GM23338 (cell line): Measurements from ENCODE around the gene GRM5. TPM values are rescaled to one million over a fixed set of nuclear protein-coding genes. Genes with fewer than 3 reads are reported as not detected.

Experiments used
- ATAC-seq: fragments of 200-7000 bp; cut with Tn5 transposase; 3 replicates; pipeline ENCODE4 v1.9.1; 2020
- DNase-seq: peaks from one replicate; pipeline ENCODE4 v3.0.0-alpha.2; 2015; ENCODE audit warnings: low spot score
- H2AFZ ChIP-seq: fragments of 200-600 bp; sonication (generic); 2 replicates; pipeline ENCODE4 v1.8.0; 2016; ENCODE audit warnings: antibody characterized with exemption, mild to moderate bottlenecking, moderate library complexity
- H3F3A ChIP-seq: fragments of 200-600 bp; sonication (generic); replicated peaks from 2 replicates; pipeline ENCODE4 v1.8.0; 2017; ENCODE audit warnings: antibody characterized with exemption, mixed run types, low read depth
- H3K27ac ChIP-seq: fragments of 200-600 bp; sonication (generic); 2 replicates; pipeline ENCODE4 v1.6.1; 2016; ENCODE audit warnings: low read depth
- H3K27me3 ChIP-seq: fragments of 200-600 bp; sonication (generic); 2 replicates; pipeline ENCODE4 v1.8.0; 2016; ENCODE audit warnings: mild to moderate bottlenecking, mixed run types, moderate library complexity; ENCODE audit not compliant: insufficient read depth
- H3K36me3 ChIP-seq: fragments of 200-600 bp; sonication (generic); 2 replicates; pipeline ENCODE4 v1.8.0; 2016; ENCODE audit warnings: mild to moderate bottlenecking; ENCODE audit not compliant: insufficient read depth
- H3K4me1 ChIP-seq: fragments of 200-600 bp; sonication (generic); 2 replicates; pipeline ENCODE4 v1.8.0; 2016; ENCODE audit warnings: mild to moderate bottlenecking, moderate library complexity; ENCODE audit not compliant: insufficient read depth
- H3K4me2 ChIP-seq: fragments of 200-600 bp; sonication (generic); 2 replicates; pipeline ENCODE4 v1.7.1; 2017; ENCODE audit warnings: mixed run types
- H3K4me3 ChIP-seq: fragments of 200-600 bp; sonication (generic); 2 replicates; pipeline ENCODE4 v1.6.1; 2016; ENCODE audit warnings: mixed run types
- H3K79me2 ChIP-seq: fragments of 200-600 bp; sonication (generic); replicated peaks from 2 replicates; pipeline ENCODE4 v1.8.0; 2017; ENCODE audit warnings: mild to moderate bottlenecking; ENCODE audit not compliant: insufficient read depth
- H3K9me2 ChIP-seq: fragments of 200-600 bp; sonication (generic); 2 replicates; pipeline ENCODE4 v1.8.0; 2017; ENCODE audit not compliant: insufficient read depth
- H4K20me1 ChIP-seq: fragments of 200-600 bp; sonication (generic); replicated peaks from 2 replicates; pipeline ENCODE4 v1.8.0; 2017; ENCODE audit warnings: mild to moderate bottlenecking; ENCODE audit not compliant: insufficient read depth
- H3K27ac Mint-ChIP-seq: 2 replicates; pipeline ENCODE4 v1.8.0; 2020; ENCODE audit warnings: inconsistent platforms, mild to moderate bottlenecking, moderate library complexity, mixed read lengths
- H3K27me3 Mint-ChIP-seq: 3 replicates; pipeline ENCODE4 v1.8.0; 2022; ENCODE audit warnings: low read depth, mild to moderate bottlenecking, moderate library complexity, mixed read lengths, inconsistent platforms; ENCODE audit not compliant: insufficient read depth, poor library complexity
- H3K36me3 Mint-ChIP-seq: 3 replicates; pipeline ENCODE4 v1.8.0; 2021; ENCODE audit warnings: low read depth, mild to moderate bottlenecking, inconsistent platforms, moderate library complexity, mixed read lengths
- H3K4me1 Mint-ChIP-seq: 3 replicates; pipeline ENCODE4 v1.8.0; 2020; ENCODE audit warnings: mild to moderate bottlenecking, inconsistent platforms, mixed read lengths
- H3K4me3 Mint-ChIP-seq: 3 replicates; pipeline ENCODE4 v1.8.0; 2021; ENCODE audit warnings: moderate library complexity, mild to moderate bottlenecking, inconsistent platforms, mixed read lengths
- H3K9me3 Mint-ChIP-seq: 3 replicates; pipeline ENCODE4 v1.8.0; 2020; ENCODE audit warnings: moderate library complexity, mild to moderate bottlenecking, inconsistent platforms, mixed read lengths
- CREB1 ChIP-seq: fragments of 250-450 bp; sonication (Bioruptor Pico); IDR thresholded peaks from 2 replicates; pipeline ENCODE4 v1.5.0; 2020; ENCODE audit warnings: low read depth, mild to moderate bottlenecking, moderate library complexity
- EZH2 ChIP-seq: fragments of 200-600 bp; sonication (generic); IDR thresholded peaks from one replicate; pipeline ENCODE4 v1.8.0; 2017; ENCODE audit warnings: antibody characterized with exemption, mild to moderate bottlenecking, low read depth; ENCODE audit not compliant: unreplicated experiment
- EZH2phosphoT487 ChIP-seq: fragments of 200-600 bp; sonication (generic); IDR thresholded peaks from one replicate; pipeline ENCODE4 v1.8.1; 2018; ENCODE audit warnings: antibody characterized with exemption; ENCODE audit not compliant: unreplicated experiment
- JUNB ChIP-seq: IDR thresholded peaks from one replicate; pipeline ENCODE4 v1.6.1; 2016; ENCODE audit warnings: antibody characterized with exemption; ENCODE audit not compliant: unreplicated experiment
- NANOG ChIP-seq: IDR thresholded peaks from 2 replicates; pipeline ENCODE4 v1.6.1; 2016; ENCODE audit warnings: antibody characterized with exemption, borderline replicate concordance
- POLR2AphosphoS5 ChIP-seq: IDR thresholded peaks from 2 replicates; pipeline ENCODE4 v1.6.1; 2016; ENCODE audit warnings: antibody characterized with exemption, low read depth
- STAT1 ChIP-seq: IDR thresholded peaks from one replicate; pipeline ENCODE4 v1.6.1; 2016; ENCODE audit warnings: antibody characterized with exemption; ENCODE audit not compliant: unreplicated experiment
- ZNF114 ChIP-seq: fragments of 250-450 bp; sonication (Bioruptor Pico); IDR thresholded peaks from 2 replicates; pipeline ENCODE4 v1.5.0; 2020; ENCODE audit warnings: mild to moderate bottlenecking, moderate library complexity
- ZNF331 ChIP-seq: fragments of 250-450 bp; sonication (Bioruptor Pico); IDR thresholded peaks from 2 replicates; pipeline ENCODE4 v1.5.0; 2020; ENCODE audit warnings: low read depth, mild to moderate bottlenecking, moderate library complexity
- polyA plus RNA-seq: library from polyadenylated mRNA; unstranded; fragments of >200 nt; fragmentation: Nextera tagmentation; extraction: Ambion mirVana; gene quantifications from 2 replicates; pipeline ENCODE4 v1.2.1, GENCODE V29; 2016
- total RNA-seq: library from RNA; depleted of rRNA; stranded (reverse); fragments of >200 nt; shearing (Covaris generic); gene quantifications from 2 replicates; pipeline ENCODE4 v1.2.3, GENCODE V29; 2014
- TF ChIP-seq, protein P1 (sequence below): IDR thresholded peaks from one replicate; pipeline ENCODE4 v1.6.1; 2018; ENCODE audit warnings: antibody characterized with exemption; ENCODE audit not compliant: unreplicated experiment
- TF ChIP-seq, protein P2 (sequence below), 2 experiments: fragments of 200-600 bp in 1 of 2; sonication (generic) in 1 of 2; conservative IDR thresholded peaks; 2 replicates each; pipeline versions ENCODE4 v1.5.1 to v1.6.1; 2016 to 2017; ENCODE audit warnings: antibody characterized with exemption in 2 of 2, low read depth in 2 of 2, mild to moderate bottlenecking in 2 of 2, moderate library complexity in 1 of 2
- TF ChIP-seq, protein P3 (sequence below): IDR thresholded peaks from 2 replicates; pipeline ENCODE4 v1.6.1; 2016; ENCODE audit warnings: antibody characterized with exemption

The GRM5 gene
- total and polyA plus RNA-seq, 2 experiments from 2014 or later = 0.23 to 0.45 TPM

DNA sequence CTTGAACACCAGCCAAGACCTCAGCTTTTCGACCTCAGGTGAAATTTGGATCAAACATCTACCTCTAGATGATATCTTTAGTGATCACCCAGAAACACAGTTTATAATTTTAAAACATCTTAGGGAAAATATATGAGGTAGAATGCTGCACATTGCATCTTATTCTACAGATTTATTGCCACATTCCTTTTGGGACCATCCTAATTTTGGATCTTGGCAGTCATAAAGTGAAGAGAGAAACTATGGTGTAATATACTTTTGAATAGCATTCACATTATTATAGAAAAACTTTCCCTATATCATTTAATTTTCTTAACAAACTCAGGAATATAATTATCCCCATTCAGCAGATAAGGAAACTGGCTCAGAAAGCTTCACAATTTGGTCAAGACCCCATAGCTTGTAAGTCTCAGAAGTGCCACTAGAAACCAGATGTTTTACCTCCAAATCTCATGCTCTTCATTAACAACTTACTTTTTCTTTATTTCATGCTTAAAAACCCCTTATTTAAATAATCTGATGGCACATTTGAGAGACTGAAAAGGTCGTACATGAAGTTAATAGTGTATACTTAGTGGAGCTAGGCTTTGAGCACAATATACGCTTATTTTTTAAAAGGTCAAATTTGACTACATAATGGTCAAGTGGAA lies 529.0 kb downstream of the GRM5 start (continued):
- no peak for TF ChIP-seq CREB1 (CRISPR knock-in tag)
- no peak for TF ChIP-seq EZH2
- TF ChIP-seq, protein P1, sequence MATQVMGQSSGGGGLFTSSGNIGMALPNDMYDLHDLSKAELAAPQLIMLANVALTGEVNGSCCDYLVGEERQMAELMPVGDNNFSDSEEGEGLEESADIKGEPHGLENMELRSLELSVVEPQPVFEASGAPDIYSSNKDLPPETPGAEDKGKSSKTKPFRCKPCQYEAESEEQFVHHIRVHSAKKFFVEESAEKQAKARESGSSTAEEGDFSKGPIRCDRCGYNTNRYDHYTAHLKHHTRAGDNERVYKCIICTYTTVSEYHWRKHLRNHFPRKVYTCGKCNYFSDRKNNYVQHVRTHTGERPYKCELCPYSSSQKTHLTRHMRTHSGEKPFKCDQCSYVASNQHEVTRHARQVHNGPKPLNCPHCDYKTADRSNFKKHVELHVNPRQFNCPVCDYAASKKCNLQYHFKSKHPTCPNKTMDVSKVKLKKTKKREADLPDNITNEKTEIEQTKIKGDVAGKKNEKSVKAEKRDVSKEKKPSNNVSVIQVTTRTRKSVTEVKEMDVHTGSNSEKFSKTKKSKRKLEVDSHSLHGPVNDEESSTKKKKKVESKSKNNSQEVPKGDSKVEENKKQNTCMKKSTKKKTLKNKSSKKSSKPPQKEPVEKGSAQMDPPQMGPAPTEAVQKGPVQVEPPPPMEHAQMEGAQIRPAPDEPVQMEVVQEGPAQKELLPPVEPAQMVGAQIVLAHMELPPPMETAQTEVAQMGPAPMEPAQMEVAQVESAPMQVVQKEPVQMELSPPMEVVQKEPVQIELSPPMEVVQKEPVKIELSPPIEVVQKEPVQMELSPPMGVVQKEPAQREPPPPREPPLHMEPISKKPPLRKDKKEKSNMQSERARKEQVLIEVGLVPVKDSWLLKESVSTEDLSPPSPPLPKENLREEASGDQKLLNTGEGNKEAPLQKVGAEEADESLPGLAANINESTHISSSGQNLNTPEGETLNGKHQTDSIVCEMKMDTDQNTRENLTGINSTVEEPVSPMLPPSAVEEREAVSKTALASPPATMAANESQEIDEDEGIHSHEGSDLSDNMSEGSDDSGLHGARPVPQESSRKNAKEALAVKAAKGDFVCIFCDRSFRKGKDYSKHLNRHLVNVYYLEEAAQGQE = no peak
- TF ChIP-seq STAT1 = no peak
- TF ChIP-seq ZNF331 (CRISPR knock-in tag) = no peak
- no peak for TF ChIP-seq JUNB
- no peak for TF ChIP-seq ZNF114 (CRISPR knock-in tag)
- no peak for TF ChIP-seq EZH2phosphoT487
- TF ChIP-seq, protein P2, sequence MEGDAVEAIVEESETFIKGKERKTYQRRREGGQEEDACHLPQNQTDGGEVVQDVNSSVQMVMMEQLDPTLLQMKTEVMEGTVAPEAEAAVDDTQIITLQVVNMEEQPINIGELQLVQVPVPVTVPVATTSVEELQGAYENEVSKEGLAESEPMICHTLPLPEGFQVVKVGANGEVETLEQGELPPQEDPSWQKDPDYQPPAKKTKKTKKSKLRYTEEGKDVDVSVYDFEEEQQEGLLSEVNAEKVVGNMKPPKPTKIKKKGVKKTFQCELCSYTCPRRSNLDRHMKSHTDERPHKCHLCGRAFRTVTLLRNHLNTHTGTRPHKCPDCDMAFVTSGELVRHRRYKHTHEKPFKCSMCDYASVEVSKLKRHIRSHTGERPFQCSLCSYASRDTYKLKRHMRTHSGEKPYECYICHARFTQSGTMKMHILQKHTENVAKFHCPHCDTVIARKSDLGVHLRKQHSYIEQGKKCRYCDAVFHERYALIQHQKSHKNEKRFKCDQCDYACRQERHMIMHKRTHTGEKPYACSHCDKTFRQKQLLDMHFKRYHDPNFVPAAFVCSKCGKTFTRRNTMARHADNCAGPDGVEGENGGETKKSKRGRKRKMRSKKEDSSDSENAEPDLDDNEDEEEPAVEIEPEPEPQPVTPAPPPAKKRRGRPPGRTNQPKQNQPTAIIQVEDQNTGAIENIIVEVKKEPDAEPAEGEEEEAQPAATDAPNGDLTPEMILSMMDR (conservative IDR thresholded peaks at IDR 0.05; ENCODE audit: low read depth in 2 of 2) = no peak
- no peak for TF ChIP-seq NANOG
- TF ChIP-seq, protein P3, sequence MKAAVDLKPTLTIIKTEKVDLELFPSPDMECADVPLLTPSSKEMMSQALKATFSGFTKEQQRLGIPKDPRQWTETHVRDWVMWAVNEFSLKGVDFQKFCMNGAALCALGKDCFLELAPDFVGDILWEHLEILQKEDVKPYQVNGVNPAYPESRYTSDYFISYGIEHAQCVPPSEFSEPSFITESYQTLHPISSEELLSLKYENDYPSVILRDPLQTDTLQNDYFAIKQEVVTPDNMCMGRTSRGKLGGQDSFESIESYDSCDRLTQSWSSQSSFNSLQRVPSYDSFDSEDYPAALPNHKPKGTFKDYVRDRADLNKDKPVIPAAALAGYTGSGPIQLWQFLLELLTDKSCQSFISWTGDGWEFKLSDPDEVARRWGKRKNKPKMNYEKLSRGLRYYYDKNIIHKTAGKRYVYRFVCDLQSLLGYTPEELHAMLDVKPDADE = no peak

DNA sequence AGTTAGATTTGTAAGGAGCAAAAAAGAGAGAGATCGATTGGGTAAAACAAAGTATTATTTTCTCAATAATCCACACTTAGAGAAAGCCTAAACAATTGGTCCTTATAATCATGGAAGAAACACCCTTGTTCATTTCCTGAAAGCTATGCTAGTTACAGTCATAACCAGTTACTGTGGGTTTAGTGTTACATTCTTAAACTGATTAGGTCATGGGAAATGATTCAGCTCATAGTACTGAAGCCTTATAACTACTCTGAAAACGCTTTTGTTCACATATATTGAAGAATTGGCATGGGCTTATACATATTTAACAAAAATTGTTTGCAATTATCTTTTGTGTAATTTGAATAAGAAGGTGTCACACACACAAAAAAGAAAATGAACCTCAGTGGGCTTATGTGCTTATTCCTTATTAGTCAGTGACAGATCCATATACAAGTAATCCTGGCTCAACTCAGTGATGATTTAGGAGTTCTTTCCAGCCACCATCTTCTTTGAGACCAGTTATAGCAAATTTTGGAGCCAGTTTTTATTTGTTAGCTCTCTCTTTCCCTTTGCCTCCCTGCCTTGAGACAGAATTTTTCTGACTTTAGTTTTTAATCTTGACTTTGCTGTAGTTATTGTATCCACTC lies 529.8 kb downstream of the GRM5 start:
- Histone ChIP-seq H2AFZ (no peak overlapping the region), H3K27me3 (no peaks in the 10 kb centered on the region), H3K4me2 (no peak overlapping the region), H3F3A (no peaks in the 10 kb centered on the region), H3K79me2 (no peaks in the 10 kb centered on the region), H3K9me2 (no peaks in the 10 kb centered on the region), H3K4me1 (no peaks in the 10 kb centered on the region), H4K20me1 (no peaks in the 10 kb centered on the region), H3K36me3 (no peaks in the 10 kb centered on the region), H3K4me3 (no peak overlapping the region), H3K27ac (no peak overlapping the region)
- Mint-ChIP-seq H3K4me3 (no peak overlapping the region), H3K27me3 (no peaks in the 10 kb centered on the region), H3K9me3 (no peaks in the 10 kb centered on the region), H3K27ac (no peak overlapping the region), H3K36me3 (no peaks in the 10 kb centered on the region; the same call in 2 of the 3 replicates), H3K4me1 (no peaks in the 10 kb centered on the region)
- ATAC-seq (no peak), DNase-seq (no peak)
- TF ChIP-seq CREB1 (CRISPR knock-in tag) (no peak), ZNF114 (CRISPR knock-in tag) (no peak), ZNF331 (CRISPR knock-in tag) (no peak), EZH2phosphoT487 (no peak), POLR2AphosphoS5 (no peak), EZH2 (no peak)
- TF ChIP-seq, protein P3 = no peak
